NCI-H2196 (cell line): ENCODE results near the gene WNT9B.

Source experiments
- DNase-seq: peaks from one replicate; lab custom pipeline; 2025; ENCODE audit not compliant: unreplicated experiment; lab: John Stamatoyannopoulos, UW

Gene WNT9B

GRCh38 chr17:46853896-46854444 is 2.6 kb downstream of the WNT9B start:
- no peak for DNase-seq

DNA sequence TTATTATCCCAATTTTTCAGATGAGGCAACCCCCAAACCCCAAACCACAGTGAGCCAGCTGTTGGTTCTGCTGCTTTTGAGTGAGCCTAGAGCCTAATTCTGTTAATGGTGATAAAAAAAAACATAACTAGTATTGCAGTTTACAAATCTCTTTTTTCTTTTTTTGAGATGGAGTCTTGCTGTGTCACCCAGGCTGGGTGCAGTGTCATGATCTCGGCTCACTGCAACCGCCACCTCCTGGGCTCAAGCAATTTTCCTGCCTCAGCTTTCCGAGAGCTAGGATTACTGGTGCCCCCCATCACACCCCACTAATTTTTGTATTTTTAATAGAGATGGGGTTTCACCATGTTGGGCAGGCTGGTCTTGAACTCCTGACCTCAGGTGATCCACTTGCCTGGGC is 3.1 kb downstream of the WNT9B start:
- DNase-seq = no peak

- DNase-seq = no peak
Observed at GRCh38 chr17:46854948-46855347, 3.6 kb downstream of the WNT9B start.

DNA sequence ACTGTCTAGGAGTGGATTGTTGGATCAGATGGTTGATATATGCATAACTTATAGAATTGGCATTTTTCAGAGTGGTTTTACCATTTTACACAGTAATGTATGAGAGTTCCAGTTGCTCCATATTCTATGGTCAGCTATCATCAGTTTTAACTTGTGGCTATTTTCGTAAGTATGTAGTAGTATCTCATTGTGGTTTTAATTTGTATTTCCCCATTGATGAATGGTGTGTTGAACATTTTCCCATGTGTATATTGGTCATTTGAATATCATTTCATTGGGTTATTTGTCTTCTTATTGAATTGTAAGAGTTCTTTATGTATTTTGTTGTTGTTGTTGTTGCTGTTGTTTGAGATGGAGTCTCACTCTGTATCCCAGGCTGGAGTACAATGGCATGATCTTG is 6.2 kb downstream of the WNT9B start:
- DNase-seq = no peak

DNA sequence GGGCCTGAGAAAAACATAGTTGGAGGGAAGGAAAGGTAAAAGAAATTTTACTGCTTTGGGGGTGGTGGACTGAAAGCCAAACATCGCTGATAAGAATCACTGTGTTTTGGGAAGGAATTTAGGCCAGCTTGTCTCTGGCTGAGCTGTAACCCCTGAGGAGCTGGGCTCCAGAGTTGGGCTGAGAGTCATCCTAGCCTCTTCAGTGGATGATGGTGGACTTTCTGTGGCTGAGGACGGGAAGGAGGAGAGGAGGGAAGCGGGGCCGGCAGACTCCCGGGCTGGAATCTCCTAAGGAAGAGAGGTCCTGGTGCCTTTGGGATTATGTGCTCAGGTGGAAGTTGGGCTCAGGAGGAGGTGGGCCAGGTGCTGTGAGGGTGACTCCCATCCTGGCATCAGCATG is 8.6 kb downstream of the WNT9B start:
- no peak for DNase-seq

- DNase-seq = no peak
Observed at GRCh38 chr17:46862949-46863348, 11.6 kb downstream of the WNT9B start.

DNA sequence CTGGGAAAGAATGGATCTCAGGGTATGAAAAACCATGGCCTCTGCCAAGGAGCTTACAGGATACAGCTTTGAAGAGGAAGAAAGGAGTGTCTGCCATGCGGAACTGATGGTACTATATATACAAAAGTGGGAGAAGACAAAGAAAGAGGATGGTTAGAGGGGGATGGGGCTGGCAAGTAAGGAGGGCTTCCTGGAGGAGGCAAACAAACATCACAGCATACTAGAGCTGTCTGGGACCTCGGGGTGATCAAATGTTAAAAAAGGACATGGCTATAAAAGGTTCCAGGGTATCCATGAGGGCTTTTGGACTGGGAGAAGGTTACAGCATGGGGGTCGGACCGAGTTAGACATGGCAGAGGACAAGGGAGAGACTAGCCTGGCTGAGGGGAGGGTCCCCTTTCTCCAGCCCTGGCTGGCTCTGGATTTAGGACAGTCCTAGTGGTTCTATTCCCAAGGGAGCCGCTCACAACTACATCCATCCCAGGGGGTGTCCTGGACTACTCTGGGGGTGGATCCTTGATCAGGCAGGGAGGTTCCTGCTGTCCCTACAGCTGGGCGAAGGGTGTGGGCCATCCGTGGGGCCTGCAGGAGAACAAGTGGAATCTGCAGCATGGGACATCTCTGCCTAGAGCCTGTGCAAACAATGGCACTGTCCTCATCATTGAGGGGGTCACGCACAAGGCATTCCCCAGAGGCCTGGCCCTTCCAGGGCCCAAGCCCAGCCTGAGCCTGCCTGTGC is 12.2 kb downstream of the WNT9B start:
- DNase-seq = no peak

GRCh38 chr17:46865100-46865499 is 13.7 kb downstream of the WNT9B start:
- DNase-seq = no peak

GRCh38 chr17:46866325-46866724 is 14.9 kb downstream of the WNT9B start:
- DNase-seq = no peak

GRCh38 chr17:46866747-46867146 is 15.4 kb downstream of the WNT9B start:
- DNase-seq = no peak

DNA sequence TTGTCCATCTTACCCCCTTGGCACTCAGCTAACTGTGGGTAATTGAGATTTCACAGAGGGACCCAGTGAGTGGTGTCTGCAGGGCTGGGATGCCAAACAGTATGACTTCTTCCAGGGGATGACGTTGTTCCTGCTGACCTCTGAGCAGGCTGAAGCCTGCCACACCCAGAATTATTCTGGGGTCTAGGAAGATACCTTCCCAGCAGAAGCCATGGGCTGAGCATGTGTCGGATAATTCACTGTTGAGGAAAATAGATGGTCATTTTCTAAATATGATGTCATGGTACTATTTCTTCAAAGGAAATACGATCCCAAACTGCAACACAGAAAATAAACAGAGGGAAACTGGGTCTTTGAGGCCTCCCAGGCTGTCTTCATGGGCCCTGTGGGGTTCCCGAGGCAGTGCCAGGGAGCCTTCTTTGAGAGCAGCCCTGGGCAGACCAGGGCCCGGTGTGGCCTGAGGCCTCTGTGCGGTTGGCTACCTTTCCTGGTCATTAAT is 17.4 kb downstream of the WNT9B start:
- no peak for DNase-seq

DNA sequence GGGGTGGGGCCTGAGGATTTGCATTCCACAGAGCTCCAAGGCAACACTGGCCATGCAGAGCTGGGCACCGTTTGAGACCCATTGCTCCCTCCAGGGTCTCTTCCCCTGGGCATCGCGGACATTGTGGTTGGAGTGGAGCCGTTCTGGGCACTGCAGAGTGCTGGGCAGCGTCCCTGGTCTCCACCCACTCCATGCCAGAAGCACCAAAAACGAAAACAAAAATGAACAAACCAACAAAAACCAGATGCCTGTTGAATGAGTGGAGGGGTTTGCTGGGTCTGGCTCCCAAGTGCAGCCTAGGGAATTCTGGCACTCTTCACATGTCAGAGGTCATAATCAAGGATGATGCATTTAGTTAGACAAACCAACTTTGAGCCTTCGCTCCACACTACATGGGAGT is 17.9 kb downstream of the WNT9B start:
- DNase-seq = no peak

- DNase-seq = no peak
Observed at GRCh38 chr17:46869975-46870803, 18.8 kb downstream of the WNT9B start.

DNA sequence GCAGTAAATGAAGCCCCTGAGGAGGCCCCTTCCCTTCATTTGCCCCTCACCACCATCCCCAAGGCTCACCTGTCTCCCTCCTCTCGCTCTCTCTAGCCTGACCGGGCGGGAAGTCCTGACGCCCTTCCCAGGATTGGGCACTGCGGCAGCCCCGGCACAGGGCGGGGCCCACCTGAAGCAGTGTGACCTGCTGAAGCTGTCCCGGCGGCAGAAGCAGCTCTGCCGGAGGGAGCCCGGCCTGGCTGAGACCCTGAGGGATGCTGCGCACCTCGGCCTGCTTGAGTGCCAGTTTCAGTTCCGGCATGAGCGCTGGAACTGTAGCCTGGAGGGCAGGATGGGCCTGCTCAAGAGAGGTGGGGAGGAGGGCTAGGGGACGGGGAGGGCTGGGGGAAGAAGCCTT is 21.0 kb downstream of the WNT9B start:
- DNase-seq = no peak

DNA sequence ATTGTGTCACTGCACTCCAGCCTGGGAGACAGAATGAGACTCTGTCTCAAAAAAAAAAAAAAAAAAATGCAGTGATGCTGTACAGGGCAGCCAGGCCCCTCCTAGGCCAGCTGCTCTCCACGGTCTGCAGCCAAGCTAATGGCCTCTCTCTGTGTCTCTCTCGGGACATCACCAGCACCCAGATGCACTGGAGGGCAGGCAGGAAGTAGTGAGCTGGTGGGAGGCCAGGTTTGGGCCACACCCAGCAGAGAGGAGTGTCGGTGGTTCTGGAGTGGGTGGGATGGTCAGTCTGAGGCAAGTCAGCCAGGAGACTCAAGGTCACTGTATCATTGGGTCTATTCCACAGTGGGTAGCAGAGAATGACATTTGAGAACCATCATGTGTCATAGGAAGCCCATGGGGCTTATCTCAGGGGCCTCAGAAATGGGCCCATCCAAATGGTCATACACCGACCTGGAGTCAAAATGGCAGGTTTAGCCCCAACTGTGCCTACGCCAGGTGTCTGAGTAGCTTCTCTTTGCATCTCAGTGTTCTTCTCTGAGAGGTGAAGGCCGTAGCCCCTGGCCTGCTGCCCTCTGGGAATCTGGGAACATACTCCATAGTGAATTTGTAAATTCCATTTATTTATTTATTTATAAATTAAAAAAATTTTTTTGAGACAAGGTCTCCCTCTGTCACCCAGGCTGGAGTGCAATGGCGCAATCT is 22.7 kb downstream of the WNT9B start:
- no peak for DNase-seq

- no peak for DNase-seq
Observed at GRCh38 chr17:46874906-46875305, 23.5 kb downstream of the WNT9B start.

- DNase-seq = peak; percentile 86
Observed at GRCh38 chr17:46875849-46876352, 24.5 kb downstream of the WNT9B start.

DNA sequence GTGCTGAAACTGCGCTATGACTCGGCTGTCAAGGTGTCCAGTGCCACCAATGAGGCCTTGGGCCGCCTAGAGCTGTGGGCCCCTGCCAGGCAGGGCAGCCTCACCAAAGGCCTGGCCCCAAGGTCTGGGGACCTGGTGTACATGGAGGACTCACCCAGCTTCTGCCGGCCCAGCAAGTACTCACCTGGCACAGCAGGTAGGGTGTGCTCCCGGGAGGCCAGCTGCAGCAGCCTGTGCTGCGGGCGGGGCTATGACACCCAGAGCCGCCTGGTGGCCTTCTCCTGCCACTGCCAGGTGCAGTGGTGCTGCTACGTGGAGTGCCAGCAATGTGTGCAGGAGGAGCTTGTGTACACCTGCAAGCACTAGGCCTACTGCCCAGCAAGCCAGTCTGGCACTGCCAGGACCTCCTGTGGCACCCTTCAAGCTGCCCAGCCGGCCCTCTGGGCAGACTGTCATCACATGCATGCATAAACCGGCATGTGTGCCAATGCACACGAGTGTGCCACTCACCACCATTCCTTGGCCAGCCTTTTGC is 25.0 kb downstream of the WNT9B start:
- peak; percentile 87 for DNase-seq

DNA sequence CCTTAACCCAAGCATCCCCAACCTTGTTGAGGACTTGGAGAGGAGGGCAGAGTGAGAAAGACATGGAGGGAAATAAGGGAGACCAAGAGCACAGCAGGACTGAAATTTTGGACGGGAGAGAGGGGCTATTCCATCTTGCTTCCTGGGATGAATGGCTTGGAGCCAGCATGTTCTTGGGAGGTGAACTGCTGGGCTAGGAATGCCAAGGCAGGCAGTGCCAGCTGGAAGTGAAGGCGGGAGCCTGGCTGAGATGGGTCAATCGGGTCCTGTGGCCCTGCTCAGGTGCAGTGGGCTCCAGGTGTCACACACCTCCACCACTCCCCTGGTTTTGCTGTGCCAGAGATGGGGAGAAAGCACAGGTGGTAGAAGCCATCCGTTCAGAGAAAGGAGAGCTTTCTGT is 25.5 kb downstream of the WNT9B start:
- no peak for DNase-seq

DNA sequence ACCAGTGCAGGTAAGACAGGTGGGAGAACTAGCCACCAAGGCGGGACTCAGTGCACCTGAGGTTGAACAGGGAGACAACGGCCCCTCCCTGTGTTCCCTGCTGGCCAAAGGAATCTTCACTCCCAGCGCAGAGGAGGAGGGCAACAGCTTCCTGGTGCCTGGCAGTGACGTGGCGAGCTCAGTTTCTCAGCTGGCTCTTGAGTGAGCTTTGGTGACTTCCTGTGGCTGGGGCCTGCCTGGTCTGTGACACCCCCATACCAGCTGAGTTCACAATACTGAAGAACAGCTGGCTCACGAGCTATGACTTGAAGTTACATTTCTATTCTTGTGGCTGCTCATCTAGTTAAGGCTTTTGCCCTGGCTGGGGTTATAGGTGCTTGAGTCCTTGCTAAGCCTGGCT is 26.1 kb downstream of the WNT9B start:
- no peak for DNase-seq

GRCh38 chr17:46878055-46878454 is 26.7 kb downstream of the WNT9B start:
- DNase-seq = no peak
